DMS53 (cell line): ENCODE results near the gene CASZ1.

ENCODE experiments used
- DNase-seq: peaks from one replicate; lab custom pipeline; 2025; lab: John Stamatoyannopoulos, UW

Gene CASZ1, protein sequence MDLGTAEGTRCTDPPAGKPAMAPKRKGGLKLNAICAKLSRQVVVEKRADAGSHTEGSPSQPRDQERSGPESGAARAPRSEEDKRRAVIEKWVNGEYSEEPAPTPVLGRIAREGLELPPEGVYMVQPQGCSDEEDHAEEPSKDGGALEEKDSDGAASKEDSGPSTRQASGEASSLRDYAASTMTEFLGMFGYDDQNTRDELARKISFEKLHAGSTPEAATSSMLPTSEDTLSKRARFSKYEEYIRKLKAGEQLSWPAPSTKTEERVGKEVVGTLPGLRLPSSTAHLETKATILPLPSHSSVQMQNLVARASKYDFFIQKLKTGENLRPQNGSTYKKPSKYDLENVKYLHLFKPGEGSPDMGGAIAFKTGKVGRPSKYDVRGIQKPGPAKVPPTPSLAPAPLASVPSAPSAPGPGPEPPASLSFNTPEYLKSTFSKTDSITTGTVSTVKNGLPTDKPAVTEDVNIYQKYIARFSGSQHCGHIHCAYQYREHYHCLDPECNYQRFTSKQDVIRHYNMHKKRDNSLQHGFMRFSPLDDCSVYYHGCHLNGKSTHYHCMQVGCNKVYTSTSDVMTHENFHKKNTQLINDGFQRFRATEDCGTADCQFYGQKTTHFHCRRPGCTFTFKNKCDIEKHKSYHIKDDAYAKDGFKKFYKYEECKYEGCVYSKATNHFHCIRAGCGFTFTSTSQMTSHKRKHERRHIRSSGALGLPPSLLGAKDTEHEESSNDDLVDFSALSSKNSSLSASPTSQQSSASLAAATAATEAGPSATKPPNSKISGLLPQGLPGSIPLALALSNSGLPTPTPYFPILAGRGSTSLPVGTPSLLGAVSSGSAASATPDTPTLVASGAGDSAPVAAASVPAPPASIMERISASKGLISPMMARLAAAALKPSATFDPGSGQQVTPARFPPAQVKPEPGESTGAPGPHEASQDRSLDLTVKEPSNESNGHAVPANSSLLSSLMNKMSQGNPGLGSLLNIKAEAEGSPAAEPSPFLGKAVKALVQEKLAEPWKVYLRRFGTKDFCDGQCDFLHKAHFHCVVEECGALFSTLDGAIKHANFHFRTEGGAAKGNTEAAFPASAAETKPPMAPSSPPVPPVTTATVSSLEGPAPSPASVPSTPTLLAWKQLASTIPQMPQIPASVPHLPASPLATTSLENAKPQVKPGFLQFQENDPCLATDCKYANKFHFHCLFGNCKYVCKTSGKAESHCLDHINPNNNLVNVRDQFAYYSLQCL (N-terminal part only)

DNA sequence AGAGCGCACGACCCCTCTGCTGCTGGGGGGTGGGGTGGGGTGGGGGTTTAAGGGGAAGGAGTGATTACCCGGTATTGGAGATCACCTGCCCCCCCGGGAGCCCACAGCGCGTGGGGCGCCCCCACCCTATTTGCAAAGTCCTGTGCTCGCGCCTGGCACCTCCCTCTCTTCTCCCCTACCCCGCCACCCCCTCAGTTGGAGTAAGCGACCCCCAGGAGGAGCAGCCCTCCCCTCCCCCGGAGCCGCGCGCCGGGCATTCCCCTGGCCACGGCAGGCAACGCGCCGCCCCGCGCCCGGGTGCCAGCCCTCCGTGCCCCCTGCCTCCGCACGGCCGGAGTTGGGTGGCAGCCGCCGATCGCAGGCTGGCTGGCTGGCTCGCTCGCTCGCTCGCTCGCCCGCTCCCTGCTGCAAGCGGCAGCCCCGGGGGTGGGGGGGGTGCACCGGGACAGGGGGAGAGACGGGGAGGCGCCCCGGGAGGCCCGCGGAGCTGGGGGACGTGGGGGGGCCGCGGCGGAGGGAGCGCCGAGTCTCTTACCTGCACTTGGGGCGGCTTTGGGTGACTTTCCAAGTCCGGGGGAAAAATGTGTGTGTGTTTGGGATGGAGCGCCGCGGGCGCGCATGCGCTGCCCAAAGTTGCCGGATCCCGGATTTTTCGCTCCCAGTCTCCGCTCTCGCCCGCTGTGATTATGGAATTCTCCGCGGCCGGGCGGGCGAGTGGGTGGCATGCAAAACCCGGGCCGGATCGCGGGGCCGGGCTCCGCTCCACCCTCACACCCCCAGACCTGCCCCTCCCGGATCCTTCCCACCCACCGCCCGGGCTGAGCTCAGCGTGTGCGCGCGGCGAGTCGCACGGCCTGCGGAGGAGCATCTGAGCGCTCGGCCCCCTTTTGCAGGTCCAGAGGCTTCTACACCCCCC is at the start of gene CASZ1:
TSS of gene CASZ1 (minus strand) at position 618 of the 916 bp plus-strand sequence. CDS start 102,757 bp downstream, outside the sequence.
- DNase-seq = peak; percentile 94

DNA sequence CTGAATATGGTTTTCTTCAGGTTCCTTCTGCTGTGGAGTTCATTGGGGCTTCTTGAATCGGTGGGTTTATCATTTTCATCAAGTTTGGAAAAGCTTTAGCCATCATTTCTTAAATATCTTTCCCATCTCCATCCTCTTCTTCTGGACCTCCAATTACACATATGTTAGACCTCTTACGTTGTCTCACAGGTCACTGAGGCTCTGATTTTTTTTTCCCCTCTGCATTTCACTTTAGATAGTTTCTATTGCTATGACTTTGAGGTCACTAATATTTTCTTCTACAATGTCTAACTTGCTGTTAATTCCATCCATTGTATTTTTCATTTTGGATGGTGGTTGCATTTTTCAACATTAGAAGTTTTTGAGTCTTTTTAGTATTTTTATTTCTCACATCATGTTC is 47.3 kb upstream of the CASZ1 start:
- DNase-seq = peak; percentile 21

DNA sequence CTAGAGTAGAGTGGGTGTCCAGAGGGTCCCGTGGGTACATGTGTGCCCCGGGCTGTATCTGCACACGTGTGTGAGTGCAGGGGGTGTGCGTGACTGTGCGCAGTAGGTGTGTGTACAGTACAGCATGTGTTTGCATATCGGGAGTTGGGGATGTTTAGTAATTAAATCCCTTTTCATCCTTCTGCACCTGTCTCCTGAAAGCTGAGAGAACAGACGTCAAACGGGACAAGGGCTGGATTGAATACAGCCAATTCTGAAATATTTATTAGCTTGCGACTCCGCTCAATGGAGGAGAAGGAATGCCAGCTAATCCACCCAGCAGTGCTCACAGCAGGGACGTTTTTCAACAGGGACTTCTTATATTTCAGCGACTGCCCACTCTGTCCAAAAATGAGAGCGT is 44.7 kb upstream of the CASZ1 start:
- peak; percentile 75 for DNase-seq

DNA sequence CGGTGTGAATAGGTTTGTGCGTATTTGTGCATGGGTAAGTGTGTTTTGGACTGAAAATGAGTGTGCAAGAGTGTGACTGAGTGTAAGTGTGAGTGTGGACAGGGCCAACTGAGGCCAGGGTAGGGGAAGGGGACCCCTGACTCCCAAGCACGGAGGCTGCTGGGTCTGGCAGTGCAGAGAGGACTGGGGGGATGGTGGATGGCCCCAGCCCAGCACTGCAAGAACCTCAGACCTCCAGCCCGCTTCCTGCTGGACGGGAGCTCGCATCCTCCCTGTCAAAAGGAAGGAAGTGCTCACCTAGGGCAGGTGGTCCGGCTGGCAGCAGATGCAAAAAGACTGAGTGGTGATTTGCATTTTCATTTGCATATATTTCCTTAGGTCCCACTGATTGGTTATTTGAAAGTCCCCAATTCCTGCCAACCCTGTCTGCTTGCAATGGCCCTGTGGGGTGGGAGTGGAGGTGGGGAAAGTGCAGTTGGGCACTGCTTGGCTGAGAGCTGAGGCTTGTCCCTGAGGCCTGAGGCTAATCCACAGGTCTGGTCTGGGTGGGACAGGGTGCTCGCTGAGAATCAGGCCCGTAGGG is 42.8 kb upstream of the CASZ1 start:
- no peak for DNase-seq

DNA sequence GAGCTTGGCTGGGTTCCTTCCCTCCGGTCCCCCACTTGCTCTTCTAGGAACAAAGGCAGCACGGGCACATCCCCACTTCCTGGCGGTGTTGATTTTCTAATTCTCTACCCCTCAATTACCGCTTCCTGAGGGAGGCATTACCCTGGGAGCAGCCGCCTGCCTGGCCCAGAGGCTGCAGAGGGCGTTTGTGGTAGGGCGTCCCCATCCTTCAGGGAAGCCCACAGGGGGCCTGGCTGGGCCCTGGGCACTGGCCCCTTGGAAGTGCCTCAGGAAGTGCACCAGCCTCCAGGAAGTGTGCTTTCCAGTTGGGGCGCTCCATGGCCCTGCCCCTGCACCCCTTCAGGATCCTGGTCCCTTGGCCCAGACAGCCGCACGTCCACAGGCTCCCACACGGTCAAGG is 42.1 kb upstream of the CASZ1 start:
- no peak for DNase-seq

DNA sequence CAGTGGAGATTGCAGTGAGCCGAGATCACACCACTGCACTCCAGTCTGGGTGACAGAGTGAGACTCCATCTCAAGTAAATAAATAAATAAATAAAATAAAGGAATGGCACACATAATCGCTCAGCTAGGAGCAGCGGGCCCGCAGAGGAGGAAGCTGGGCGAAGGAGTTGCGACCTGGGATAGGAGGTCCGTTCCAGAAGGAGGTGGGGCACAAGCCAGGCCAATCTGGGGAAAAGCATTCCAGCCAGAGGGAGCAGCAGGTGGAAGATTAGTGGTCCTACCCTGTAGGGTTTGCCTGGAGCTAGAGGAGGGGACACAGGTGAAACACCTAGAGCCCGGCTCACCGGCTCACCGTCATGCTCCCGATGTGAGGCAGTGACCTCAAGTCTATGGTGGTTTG is 40.3 kb upstream of the CASZ1 start:
- DNase-seq = no peak

DNA sequence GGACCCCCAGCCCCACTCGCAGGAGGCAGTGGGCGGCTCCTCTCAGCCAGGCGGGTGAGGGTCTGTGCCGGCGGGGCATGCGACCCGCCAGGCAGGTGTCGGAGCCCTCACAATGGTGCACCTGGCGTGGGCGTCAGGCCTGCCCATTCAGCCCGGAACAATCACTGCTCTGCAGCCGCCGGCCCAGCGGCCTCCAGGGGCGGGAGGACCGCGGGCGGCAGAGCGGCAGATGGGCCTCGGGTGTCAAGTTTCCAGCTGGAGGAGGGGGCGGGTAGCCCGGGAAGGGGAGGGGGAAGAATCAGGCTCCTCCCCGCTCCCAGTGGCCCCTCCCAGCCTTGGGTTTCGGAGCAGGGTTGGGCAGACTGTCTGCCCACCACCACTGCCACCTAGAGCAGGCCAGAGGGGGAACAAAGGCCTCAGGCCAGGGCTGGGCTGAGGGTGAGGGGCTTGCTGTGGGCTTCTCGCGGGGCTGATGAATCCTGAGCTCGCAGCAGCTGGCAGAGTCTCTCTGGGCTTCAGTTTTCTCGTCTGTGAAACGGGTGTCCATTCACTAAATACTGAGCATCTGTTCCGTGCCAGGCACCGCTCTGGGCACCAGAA is 39.5 kb upstream of the CASZ1 start:
- DNase-seq = peak; percentile 91

DNA sequence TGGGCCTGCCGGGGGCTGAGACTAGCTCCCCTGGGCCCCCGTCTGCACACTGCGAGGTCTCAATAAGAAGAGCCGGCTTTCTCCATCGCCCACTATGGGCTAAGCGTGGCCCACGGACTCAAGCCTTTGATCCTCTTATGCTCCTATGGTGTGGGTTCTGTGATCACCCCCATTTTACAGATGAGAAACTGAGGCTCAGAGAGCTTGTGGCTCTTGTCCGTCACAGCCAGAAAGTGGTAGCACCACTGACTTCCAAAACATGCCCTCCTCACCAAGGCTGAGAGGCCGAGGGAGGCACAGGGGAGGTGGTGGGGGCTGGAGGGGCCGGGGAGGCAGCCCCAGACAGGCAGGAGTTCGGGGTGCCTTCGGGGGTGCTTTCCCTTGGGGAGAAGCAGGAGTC is 39.0 kb upstream of the CASZ1 start:
- DNase-seq = no peak

DNA sequence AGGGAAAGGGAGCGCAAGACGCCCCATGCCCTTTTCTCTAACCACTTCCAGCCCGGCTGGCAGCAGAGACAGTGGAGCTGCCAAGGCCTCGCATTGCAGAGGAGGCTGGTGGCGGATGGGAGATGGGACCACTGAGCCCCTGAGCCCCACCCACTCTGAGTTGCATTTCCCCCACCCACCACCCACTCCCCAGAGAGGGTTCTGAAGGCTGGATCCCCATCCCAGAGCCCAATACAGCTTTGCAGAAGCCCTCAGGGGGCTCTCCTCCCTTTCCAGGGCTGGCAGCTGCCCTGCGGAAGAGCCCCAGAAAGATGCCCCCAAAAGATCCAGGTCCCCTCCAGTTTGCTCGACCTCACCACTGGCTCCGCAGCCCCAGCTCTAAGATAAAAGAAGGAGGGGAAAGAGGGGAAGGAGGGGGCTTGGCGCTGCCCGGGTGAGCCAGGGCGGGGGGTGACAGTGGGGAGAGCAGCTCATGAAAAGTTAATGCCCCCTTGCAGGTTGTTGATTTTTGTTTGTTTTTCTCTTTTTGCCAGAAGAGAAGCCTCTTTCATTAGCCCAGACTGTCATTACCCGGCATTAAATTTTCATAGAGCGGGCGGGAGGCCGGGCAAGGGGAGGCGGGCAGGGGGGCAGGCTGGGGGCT is 38.4 kb upstream of the CASZ1 start:
- DNase-seq = no peak

DNA sequence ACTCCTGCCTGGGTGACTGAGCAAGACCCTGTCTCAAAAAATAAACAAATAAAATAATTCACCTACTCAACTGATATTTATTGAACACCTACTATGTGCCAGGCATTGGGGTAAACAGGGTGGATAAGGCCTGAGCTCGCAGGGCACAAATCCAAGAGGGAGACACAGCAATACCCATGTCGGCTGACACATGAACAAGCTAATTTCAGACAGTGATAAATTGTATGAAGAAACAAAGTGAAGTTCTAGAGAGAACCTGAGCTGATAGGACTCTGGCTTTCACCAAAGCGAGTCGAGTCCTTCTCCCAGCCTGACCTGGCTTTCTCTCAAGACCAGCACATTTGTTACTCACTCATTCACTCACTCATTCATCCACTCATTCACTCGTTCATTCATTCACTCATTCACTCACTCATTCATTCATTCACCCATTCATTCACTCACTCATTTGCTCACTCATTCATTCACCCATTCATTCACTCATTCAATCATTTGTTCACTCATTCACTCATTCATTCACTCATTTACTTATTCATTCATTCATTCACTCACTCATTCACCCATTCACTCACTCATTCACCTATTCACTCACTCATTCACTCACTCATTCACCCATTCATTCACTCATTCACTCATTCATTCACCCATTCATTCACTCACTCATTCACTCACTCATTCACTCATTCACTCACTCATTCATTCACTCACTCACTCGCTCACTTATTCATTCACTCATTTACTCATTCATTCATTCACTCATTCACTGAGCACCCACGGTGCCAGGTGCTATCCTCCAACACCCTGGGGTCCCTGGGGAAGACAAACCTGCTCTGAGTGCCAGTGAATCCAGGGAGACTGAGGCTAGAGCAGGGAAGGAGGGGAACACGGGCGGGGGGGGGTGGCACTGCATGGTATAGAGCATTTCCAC is 37.4 kb upstream of the CASZ1 start:
- DNase-seq = peak; percentile 72

DNA sequence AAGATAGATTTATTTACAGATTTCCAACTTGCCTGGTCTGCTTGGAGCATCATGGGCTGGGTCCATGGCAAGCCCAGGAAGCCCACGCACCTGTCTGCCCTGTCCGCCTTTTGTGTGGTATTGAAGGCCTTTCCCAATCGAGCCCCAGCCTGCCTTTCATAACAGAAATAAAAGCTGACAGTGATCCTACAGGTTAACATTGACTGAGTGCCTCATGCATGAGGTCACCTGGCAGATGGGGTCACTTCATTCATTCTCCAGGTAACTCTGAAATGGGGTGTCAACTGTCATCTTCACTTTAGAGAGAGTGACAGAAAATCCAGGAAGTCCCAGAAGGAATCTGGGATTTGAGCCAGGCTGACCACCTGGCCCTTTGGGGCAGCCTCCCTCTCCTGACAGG is 36.3 kb upstream of the CASZ1 start:
- peak; percentile 53 for DNase-seq

DNA sequence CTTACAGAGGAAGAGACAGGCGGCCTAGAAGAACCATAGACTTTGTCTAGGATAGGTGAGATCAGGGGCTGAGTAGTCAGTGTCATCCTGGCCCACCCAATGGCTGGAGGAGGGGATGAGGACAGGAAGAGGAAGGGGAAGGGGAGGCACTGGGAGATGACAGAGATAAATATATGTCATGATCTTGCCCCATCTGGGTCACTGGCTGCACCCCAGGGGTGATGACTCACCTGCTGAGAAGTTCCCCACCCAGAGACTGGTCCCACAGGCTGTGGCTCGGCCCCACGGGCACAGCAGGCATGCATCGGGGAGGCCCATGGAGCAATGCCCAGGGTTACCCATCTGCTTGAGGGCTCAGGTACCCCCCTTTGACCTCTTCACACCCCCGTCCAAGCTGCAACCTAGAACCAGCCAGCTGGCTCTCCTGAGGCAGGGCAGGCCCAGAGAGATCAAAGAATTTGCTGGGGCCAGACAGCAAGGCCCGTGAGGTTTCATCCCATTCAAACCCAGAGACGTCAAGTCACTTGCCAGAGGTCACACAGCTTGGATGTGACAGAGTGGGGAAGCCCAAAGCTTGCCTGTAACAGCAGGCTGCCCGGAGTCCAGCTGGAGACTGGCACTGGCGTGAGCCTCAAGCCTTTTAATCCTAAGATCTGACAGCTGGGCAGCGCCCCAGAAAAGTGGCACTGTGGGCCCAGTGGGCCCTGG is 34.7 kb upstream of the CASZ1 start:
- DNase-seq = no peak

DNA sequence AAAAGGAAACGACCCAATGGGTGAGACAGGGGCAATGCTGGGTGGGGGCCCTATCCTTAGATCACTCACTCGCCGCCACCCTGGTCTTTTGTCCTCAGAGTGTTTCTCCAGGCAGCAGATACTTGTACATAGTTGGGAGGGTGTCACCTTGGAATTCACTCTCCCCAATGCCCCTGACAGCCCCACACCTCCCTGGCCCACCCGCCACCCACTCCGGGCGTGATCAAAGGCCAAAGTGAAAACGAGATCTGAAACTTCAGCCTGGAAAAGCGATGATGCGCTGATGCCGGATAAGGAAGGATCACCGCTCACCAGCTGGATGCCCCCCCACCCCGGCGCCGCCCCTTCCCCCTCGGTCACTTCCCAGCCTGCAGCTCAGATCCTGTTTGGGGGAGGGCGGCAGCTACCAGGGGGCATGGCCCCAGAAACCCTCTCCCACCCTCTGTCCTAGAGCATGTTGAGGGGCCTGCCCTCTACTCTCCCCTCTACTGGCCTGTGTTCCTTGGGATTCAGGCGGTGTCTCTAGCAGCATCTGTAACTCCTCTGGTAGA is 33.6 kb upstream of the CASZ1 start:
- no peak for DNase-seq

DNA sequence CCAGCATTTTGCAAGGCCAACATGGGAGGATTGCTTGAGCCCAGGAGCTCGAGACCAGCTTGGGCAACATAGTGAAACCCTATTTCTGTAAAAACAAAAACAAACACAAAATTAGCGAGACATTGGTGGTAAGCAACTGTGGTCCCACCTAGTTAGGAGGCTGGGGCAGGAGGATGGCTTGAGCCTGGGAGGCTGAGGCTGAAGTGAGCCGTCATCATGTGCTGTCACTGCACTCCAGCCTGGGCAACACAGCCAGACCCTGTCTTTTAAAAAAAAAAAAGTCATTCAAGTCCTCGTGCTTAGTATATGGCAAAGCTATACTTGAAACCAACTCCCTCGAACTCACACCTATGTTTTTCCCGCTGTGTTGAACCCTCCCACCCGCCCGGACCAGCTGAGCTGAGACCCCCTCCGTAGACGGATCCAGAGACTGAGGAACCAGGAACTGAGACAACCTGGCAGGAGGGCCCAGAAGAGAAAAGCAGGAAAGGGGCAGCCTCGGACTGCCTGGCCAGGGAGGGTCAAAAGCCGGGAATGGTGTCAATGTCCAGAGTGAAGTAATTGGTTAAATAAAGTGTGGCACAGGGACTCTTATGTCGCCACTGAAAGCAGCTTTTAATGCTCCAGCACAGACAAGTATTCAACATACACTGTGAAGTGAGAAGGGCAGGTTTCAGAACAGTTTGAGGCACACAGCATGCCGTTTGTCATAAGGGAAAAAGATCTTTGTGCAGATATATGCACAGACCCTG is 32.8 kb upstream of the CASZ1 start:
- peak; percentile 14 for DNase-seq

DNA sequence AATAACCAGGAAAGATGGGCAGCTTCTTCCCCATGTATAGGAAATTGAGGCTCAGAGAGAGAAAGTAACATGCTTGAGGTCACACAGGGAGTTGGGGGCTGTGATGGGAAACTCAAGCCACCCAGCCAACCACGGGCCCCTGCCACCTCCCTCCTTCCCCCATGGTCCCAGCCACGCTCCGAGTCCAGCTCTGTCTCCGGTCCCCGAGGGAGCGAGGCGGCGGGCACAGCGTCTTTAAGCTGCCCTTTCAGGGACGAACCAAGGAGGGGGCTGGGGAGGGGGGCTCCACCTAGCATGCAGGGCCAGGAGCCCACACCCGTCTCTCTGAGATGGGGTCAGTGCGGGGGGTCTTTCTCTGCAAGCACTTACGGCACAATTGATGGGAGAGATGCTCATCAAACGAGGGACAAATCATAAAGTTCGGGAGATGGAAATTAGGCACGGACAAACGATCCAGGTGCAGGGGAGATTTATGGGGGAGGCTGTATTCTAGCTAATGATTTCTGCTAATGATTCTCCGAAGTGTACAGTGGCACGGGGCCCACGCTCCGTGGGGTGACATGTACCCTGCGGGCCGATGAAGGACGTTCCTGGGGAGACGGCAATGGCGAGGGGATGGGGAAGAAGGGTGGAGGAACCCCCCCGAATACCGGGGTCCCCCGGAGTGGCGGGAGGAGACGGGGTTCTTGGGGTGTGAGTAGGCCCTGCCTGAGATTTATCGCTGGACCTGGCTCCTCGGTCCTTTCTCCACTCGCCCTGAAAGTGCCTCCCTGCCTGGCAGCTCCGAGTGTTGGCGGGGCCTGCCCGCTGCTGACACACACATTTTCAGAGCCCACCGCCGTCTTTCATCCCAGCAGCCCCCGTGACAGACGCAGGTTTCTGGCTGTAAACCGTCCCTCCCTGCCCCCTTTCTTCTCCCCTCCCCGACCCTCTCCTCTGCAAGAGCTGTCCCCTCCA is 31.2 kb upstream of the CASZ1 start:
- DNase-seq = no peak

DNA sequence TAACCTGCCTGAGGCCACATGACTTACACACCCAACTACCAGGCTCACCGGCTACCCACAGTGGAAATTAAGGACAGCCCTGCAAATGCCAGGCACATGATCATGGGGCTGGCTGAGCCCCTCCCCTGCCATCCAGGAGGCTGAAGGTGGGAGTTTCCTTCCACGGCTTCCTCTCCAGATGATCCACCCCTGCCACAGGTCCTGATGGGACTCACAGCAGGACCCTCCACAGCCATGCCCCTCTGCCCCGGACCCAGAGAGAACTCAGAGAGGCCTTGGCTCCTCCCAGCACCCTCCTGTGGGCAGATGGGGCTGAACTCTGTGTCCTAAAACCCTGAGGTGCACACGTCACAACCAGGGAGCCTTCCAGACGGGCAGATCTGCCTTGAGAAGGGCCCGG is 29.1 kb upstream of the CASZ1 start:
- DNase-seq = no peak
